IMR-90 (cell line): ENCODE data around the gene GOLGA6A. TPM values are rescaled to one million over a fixed set of nuclear protein-coding genes. Genes with fewer than 3 reads are reported as not detected.

ENCODE experiments used
- ATAC-seq: fragments of 200-7000 bp; cut with Tn5 transposase; 2 replicates; pipeline ENCODE4 v1.9.1; 2020; ENCODE audit warnings: low read depth, mild to moderate bottlenecking, moderate library complexity
- BruUV-seq: library from RNA; stranded (reverse); fragments of 400-500 nt; replicated peaks from 2 replicates; lab custom pipeline; 2021; lab: Mats Ljungman, UMichigan
- CTCF ChIA-PET: fragments of 300-600 bp; formaldehyde crosslinking; extraction: SDS; loops from one replicate; lab custom pipeline; 2021; ENCODE audit warnings: antibody characterized with exemption; lab: Yijun Ruan, JAX
- POLR2A ChIA-PET: fragments of 300-600 bp; sonication (Branson Sonifier 250); formaldehyde crosslinking; loops from one replicate; lab custom pipeline; 2022; ENCODE audit warnings: antibody characterized with exemption; ENCODE audit not compliant: unreplicated experiment; lab: Charles Lee
- DNase-seq: peaks from one replicate; pipeline ENCODE4 v3.0.0; 2013
- H2AFZ ChIP-seq: replicated peaks from 2 replicates; pipeline ENCODE3; 2013; ENCODE audit warnings: low read length, mild to moderate bottlenecking; ENCODE audit not compliant: poor library complexity
- H2AK5ac ChIP-seq: 2 replicates; pipeline ENCODE4 v1.6.1; 2013; ENCODE audit warnings: low read depth, low read length, inconsistent platforms
- H2AK9ac ChIP-seq: replicated peaks from 2 replicates; pipeline ENCODE3; 2013; ENCODE audit warnings: mild to moderate bottlenecking, low read depth, low read length, moderate library complexity; ENCODE audit not compliant: poor library complexity
- H2BK120ac ChIP-seq: 2 replicates; pipeline ENCODE4 v1.6.1; 2013; ENCODE audit warnings: low read depth, low read length, inconsistent platforms
- H2BK15ac ChIP-seq: 3 replicates; pipeline ENCODE4 v1.6.1; 2013; ENCODE audit warnings: low read depth, low read length, inconsistent platforms
- H2BK20ac ChIP-seq: 2 replicates; pipeline ENCODE4 v1.6.1; 2013; ENCODE audit warnings: low read depth, mild to moderate bottlenecking, inconsistent platforms, low read length, moderate library complexity
- H2BK5ac ChIP-seq: 2 replicates; pipeline ENCODE4 v1.6.1; 2013; ENCODE audit warnings: mild to moderate bottlenecking, low read depth, low read length, inconsistent platforms; ENCODE audit not compliant: poor library complexity, severe bottlenecking
- H3K14ac ChIP-seq: replicated peaks from 2 replicates; pipeline ENCODE4 v1.6.1; 2013; ENCODE audit warnings: low read depth, low read length, inconsistent platforms
- H3K18ac ChIP-seq: 2 replicates; pipeline ENCODE4 v1.6.1; 2013; ENCODE audit warnings: low read depth, low read length, control low read depth
- H3K23ac ChIP-seq: 2 replicates; pipeline ENCODE4 v1.6.1; 2013; ENCODE audit warnings: low read depth, low read length, inconsistent platforms
- H3K27ac ChIP-seq: 2 replicates; pipeline ENCODE4 v1.5.1; 2013; ENCODE audit warnings: mild to moderate bottlenecking, control low read depth, low read length; ENCODE audit not compliant: insufficient read depth
- H3K27me3 ChIP-seq: 2 replicates; pipeline ENCODE4 v1.6.1; 2013; ENCODE audit warnings: low read length; ENCODE audit not compliant: control insufficient read depth, insufficient read depth
- H3K36me3 ChIP-seq: 2 replicates; pipeline ENCODE4 v1.6.1; 2013; ENCODE audit warnings: low read length, mixed read lengths; ENCODE audit not compliant: control insufficient read depth, insufficient read depth
- H3K4ac ChIP-seq: 2 replicates; pipeline ENCODE4 v1.6.1; 2013; ENCODE audit warnings: low read depth, low read length, inconsistent platforms
- H3K4me1 ChIP-seq: 2 replicates; pipeline ENCODE4 v1.6.1; 2013; ENCODE audit warnings: low read length, mixed read lengths; ENCODE audit not compliant: control insufficient read depth, insufficient read depth
- H3K4me2 ChIP-seq: 2 replicates; pipeline ENCODE4 v1.6.1; 2013; ENCODE audit warnings: low read depth, mild to moderate bottlenecking, control low read depth, low read length, moderate library complexity
- H3K4me3 ChIP-seq: 2 replicates; pipeline ENCODE4 v1.5.1; 2013; ENCODE audit warnings: low read depth, mild to moderate bottlenecking, control low read depth, low read length, moderate library complexity; ENCODE audit not compliant: insufficient read depth
- H3K56ac ChIP-seq: 2 replicates; pipeline ENCODE4 v1.6.1; 2013; ENCODE audit warnings: low read length, inconsistent platforms; ENCODE audit not compliant: insufficient read depth; ENCODE audit errors: extremely low read depth
- H3K79me1 ChIP-seq, 2 experiments: 2 replicates each; pipeline ENCODE4 v1.6.1; 2013; ENCODE audit warnings: low read length in 2 of 2, inconsistent platforms in 1 of 2, low read depth in 1 of 2
- H3K9ac ChIP-seq: 2 replicates; pipeline ENCODE4 v1.6.1; 2013; ENCODE audit warnings: low read depth, low read length, control low read depth
- H3K9me1 ChIP-seq: 2 replicates; pipeline ENCODE4 v1.6.1; 2013; ENCODE audit warnings: low read length, inconsistent platforms; ENCODE audit not compliant: insufficient read depth
- H3K9me3 ChIP-seq: 2 replicates; pipeline ENCODE4 v1.6.1; 2013; ENCODE audit warnings: low read length; ENCODE audit not compliant: control insufficient read depth, insufficient read depth
- H4K20me1 ChIP-seq: 2 replicates; pipeline ENCODE4 v1.6.1; 2013; ENCODE audit warnings: low read length, inconsistent platforms; ENCODE audit not compliant: insufficient read depth
- H4K5ac ChIP-seq: 2 replicates; pipeline ENCODE4 v1.6.1; 2013; ENCODE audit warnings: mild to moderate bottlenecking, low read depth, low read length, control low read depth
- H4K8ac ChIP-seq, 2 experiments: 2 replicates each; pipeline ENCODE4 v1.6.1; 2013; ENCODE audit warnings: low read depth in 2 of 2, low read length in 2 of 2, control low read depth in 1 of 2, inconsistent platforms in 1 of 2
- H4K91ac ChIP-seq: 2 replicates; pipeline ENCODE4 v1.6.1; 2013; ENCODE audit warnings: low read depth, low read length, inconsistent platforms; ENCODE audit not compliant: insufficient read depth
- BHLHE40 ChIP-seq: fragments of 150-350 bp; IDR thresholded peaks from 2 replicates; pipeline ENCODE4 v1.6.1; 2016; ENCODE audit warnings: mild to moderate bottlenecking, low read depth, low read length
- CHD1 ChIP-seq: IDR thresholded peaks from 2 replicates; pipeline ENCODE4 v1.6.1; 2012; ENCODE audit warnings: low read depth, low read length, improper control_type of control experiment
- CTCF ChIP-seq: conservative IDR thresholded peaks from 2 replicates; pipeline ENCODE4 v1.5.1; 2012; ENCODE audit warnings: mild to moderate bottlenecking, low read depth, low read length, improper control_type of control experiment
- MXI1 ChIP-seq: IDR thresholded peaks from 2 replicates; pipeline ENCODE4 v1.6.1; 2012; ENCODE audit warnings: low read depth, mild to moderate bottlenecking, low read length, moderate library complexity, borderline replicate concordance
- NFE2L2 ChIP-seq: fragments of 150-350 bp; IDR thresholded peaks from 2 replicates; pipeline ENCODE4 v1.6.1; 2016; ENCODE audit warnings: low read depth, mild to moderate bottlenecking, low read length
- RFX5 ChIP-seq: IDR thresholded peaks from 2 replicates; pipeline ENCODE4 v1.8.0; 2012; ENCODE audit warnings: low read depth, mild to moderate bottlenecking, low read length, moderate library complexity
- USF2 ChIP-seq: fragments of 150-350 bp; IDR thresholded peaks from 2 replicates; pipeline ENCODE4 v1.6.1; 2017; ENCODE audit warnings: mild to moderate bottlenecking, antibody characterized with exemption, low read length, low read depth
- WGBS, 2 experiments: methylation state at CpG; one replicate each; pipeline versions ENCODE4 v1.1.5 to v1.1.7; 2013; ENCODE audit warnings: missing lambda C conversion rate in 2 of 2; ENCODE audit not compliant: insufficient read length in 1 of 2; ENCODE audit errors: extremely low coverage in 2 of 2; 5-methylcytosine and 5-hydroxymethylcytosine counted together
- dilution Hi-C: fragments of 300-500 bp; cut with HindIII; formaldehyde crosslinking; loops from one replicate; pipeline ENCODE4 v1.14.3; 2018; ENCODE audit warnings: low sequenced_read_pairs; ENCODE audit not compliant: unreplicated experiment
- in situ Hi-C: fragments of 300-500 bp; cut with MboI; formaldehyde crosslinking; loops from 3 replicates; pipeline ENCODE4 v1.14.3; 2019; ENCODE audit warnings: low sequenced_read_pairs, inconsistent platforms, mixed read lengths
- intact Hi-C: fragments of 100-400 bp; cut with micrococcal nuclease; formaldehyde crosslinking; loops from 2 replicates; pipeline ENCODE4 v1.10.0; 2022
- polyA plus RNA-seq, 3 experiments: library from polyadenylated mRNA; depleted of rRNA; stranded (reverse); fragments of >200 nt; gene quantifications; 2 replicates each; pipeline ENCODE4 v1.2.3, GENCODE V29; 2012; ENCODE audit warnings: low replicate concordance in 1 of 3
- total RNA-seq: library from RNA; depleted of rRNA; stranded (reverse); fragments of >200 nt; gene quantifications from 2 replicates; pipeline ENCODE4 v1.2.3, GENCODE V29; 2012

GOLGA6A gene
- total and polyA plus RNA-seq, 2 of the 4 experiments (the other 2 are of a cell fraction) = not detected

DNA sequence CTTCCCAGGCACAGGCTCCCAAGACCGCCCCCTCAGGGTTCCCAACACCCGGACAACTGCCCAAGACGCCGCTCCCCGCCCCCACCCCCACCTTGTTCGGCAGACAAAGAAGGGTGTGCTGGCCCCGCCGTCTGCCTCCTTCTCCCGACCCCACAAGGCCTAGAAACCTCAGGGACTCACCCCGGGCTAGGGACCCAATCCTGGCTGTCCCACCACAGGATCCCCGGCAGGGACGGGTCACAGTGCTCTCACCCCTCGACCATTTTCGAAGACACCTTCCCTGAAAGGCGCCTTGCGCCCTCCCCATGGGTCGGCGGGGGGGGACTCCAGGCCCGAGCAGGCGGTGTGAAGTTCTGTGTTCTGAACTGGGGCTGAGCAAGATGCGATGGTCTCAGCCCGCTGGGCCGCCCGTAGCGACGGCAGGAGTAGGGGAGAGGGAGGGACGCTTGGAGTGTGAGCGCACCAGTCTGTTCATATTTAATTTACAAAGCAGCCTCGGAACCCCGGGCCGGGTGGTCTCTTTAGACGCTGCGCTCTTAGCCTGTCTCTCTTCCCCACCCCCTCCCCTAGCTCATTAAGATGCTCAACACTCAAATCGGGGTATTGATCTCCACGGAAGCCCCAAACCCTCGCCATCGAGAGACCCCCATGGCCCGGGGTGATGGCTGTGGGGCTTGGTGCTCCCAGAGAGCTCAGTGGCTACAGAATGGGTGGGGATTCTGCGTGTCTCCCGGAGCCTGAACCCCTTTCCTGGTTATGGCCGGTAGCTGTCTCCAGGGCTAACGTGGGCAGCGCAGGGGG lies 46.6 kb upstream of the GOLGA6A start:
- no TSS peak for BruUV-seq
- POLR2A ChIA-PET = no interaction called here

More for the DNA sequence above, 46.6 kb upstream of the GOLGA6A start:
- Histone ChIP-seq H3K9me1 (0 out of 2 replicates have a peak, but pooled peaks cover 2% of the 10 kb centered on the region), H3K27ac (no peak overlapping the region), H3K4me2 (no peak overlapping the region), H2AK9ac (peak overlapping the region; percentile 12), H3K14ac (no peak overlapping the region), H3K27me3 (peaks cover 89% of the 10 kb centered on the region), H3K4ac (no peak overlapping the region), H2BK5ac (no peak overlapping the region), H2BK20ac (no peak overlapping the region), H3K36me3 (no peaks in the 10 kb centered on the region), H4K20me1 (peaks cover 14% of the 10 kb centered on the region; the same call in 1 of the 2 replicates), H3K9me3 (peaks cover 8% of the 10 kb centered on the region), H2BK120ac (no peak overlapping the region), H2BK15ac (no peak overlapping the region), H2AFZ (peak overlapping the region; percentile 10), H3K9ac (no peak overlapping the region), H4K91ac (no peak overlapping the region), H3K56ac (no peak overlapping the region), H3K4me1 (no peaks in the 10 kb centered on the region; the same call in 1 of the 2 replicates), H3K23ac (no peak overlapping the region), H3K18ac (no peak overlapping the region), H4K5ac (no peak overlapping the region), H3K79me1 (no peaks in the 10 kb centered on the region), H3K4me3 (no peak overlapping the region), H2AK5ac (no peak overlapping the region), H4K8ac (no peak overlapping the region)
- no peak for ATAC-seq
- no peak for DNase-seq
- CTCF ChIA-PET = interaction anchor here (0.6 to 1.7 kb wide), 4 partner anchors 101 to 192 kb away, joined by 3 to 8 read pairs (median 5); no protein-coding TSS in a partner anchor
- dilution Hi-C loops (no loop called here), in situ Hi-C loops (loop anchor here (5.0 kb wide), 2 partner anchors 72 to 178 kb away; no protein-coding TSS in a partner anchor), intact Hi-C loops (no loop called here)
- TF ChIP-seq CHD1 = no peak
- no peak for TF ChIP-seq BHLHE40
- TF ChIP-seq RFX5 = no peak
- TF ChIP-seq USF2 = no peak
- TF ChIP-seq MXI1 = no peak
- TF ChIP-seq CTCF = no peak
- no peak for TF ChIP-seq NFE2L2
- 4% methylated on average over 10 of the region's 43 CpGs; no CpG with 5 or more reads in 1 of the 2 experiments for WGBS, 2 experiments
